K562 (cell line): ENCODE results near the gene PTPN14.

Source experiments
- EGR1 ChIP-seq: fragments of 450-650 bp; conservative IDR thresholded peaks from 2 replicates; pipeline ENCODE4 v1.6.1; 2017; ENCODE audit warnings: mild to moderate bottlenecking
- FUS ChIP-seq: fragments of 200-400 bp; formaldehyde crosslinking; optimal IDR thresholded peaks from 2 replicates; pipeline ENCODE3; 2017; ENCODE audit warnings: low read depth, low read length
- MAFF ChIP-seq: IDR thresholded peaks from 2 replicates; pipeline ENCODE4 v1.6.1; 2012; ENCODE audit warnings: low read length, improper control_type of control experiment
- NR4A1 ChIP-seq, 2 experiments: fragments of 250-450 bp in 1 of 2; fragments of 450-650 bp in 1 of 2; sonication (Bioruptor Pico) in 1 of 2; IDR thresholded peaks; 2 replicates each; pipeline versions ENCODE4 v1.4.0 to v1.6.1; 2016 to 2020; ENCODE audit warnings: mild to moderate bottlenecking in 2 of 2, missing compliant biosample characterization in 1 of 2, missing genetic modification characterization in 1 of 2, moderate library complexity in 1 of 2
- PHB2 ChIP-seq: fragments of 450-650 bp; IDR thresholded peaks from 2 replicates; pipeline ENCODE4 v1.6.1; 2017; ENCODE audit warnings: low read depth
- PHF21A ChIP-seq: fragments of 450-650 bp; IDR thresholded peaks from 2 replicates; pipeline ENCODE4 v1.6.1; 2017; ENCODE audit warnings: low read depth, borderline replicate concordance
- TCF7L2 ChIP-seq: fragments of 150-350 bp; IDR thresholded peaks from 2 replicates; pipeline ENCODE4 v1.6.1; 2016; ENCODE audit warnings: low read depth, mild to moderate bottlenecking, low read length, moderate library complexity
- TEAD4 ChIP-seq, 2 experiments: sonication (generic) in 1 of 2; formaldehyde crosslinking in 1 of 2; IDR thresholded peaks; 2 replicates each; pipeline versions ENCODE4 v1.6.1 to v1.8.0; 2012 to 2022; ENCODE audit warnings: borderline replicate concordance in 1 of 2, inconsistent platforms in 1 of 2, low read length in 1 of 2, mild to moderate bottlenecking in 1 of 2, missing genetic modification reagents in 1 of 2
- ZBTB11 ChIP-seq, 3 experiments: fragments of 200-800 bp in 1 of 3; fragments of 250-450 bp in 1 of 3; fragments of 450-650 bp in 1 of 3; sonication (Bioruptor Pico) in 1 of 3; sonication (Bioruptor generic) in 1 of 3; formaldehyde crosslinking in 1 of 3; IDR thresholded peaks; 2 replicates each; pipeline versions ENCODE4 v1.6.1 to v1.8.0; 2016 to 2022; ENCODE audit warnings: mild to moderate bottlenecking in 2 of 3, missing genetic modification characterization in 2 of 3, missing compliant biosample characterization in 1 of 3, moderate library complexity in 1 of 3

- TF ChIP-seq ZBTB11 (CRISPR knock-in tag; IDR thresholded peaks at IDR 0.05) (no peak), FUS (no peak), MAFF (no peak), PHF21A (no peak), TCF7L2 (no peak), PHB2 (no peak), NR4A1 (CRISPR knock-in tag; IDR thresholded peaks at IDR 0.05) (no peak), NR4A1 (tag; IDR thresholded peaks at IDR 0.05) (no peak), EGR1 (no peak), TEAD4 (IDR thresholded peaks at IDR 0.05; ENCODE audit: low read length) (no peak), TEAD4 (CRISPR knock-in tag; IDR thresholded peaks at IDR 0.05; ENCODE audit: borderline replicate concordance) (no peak)
Observed at GRCh38 chr1:214550857-214551435, 456 bp downstream of the PTPN14 start.
